Lower leg skin (tissue), 3 donors: Measurements from ENCODE around the gene KYNU.

Experiments used
- CTCF ChIP-seq, 3 donors: fragments of 450-650 bp; IDR thresholded peaks; one replicate each; pipeline ENCODE4 v1.5.1; 2016; ENCODE audit warnings: antibody characterized with exemption in 3 of 3, mild to moderate bottlenecking in 3 of 3, moderate library complexity in 2 of 3
- POLR2A ChIP-seq, 2 donors: fragments of 450-650 bp; IDR thresholded peaks; one replicate each; pipeline ENCODE4 v1.6.1; 2016 to 2017; ENCODE audit warnings: antibody characterized with exemption in 2 of 2, mild to moderate bottlenecking in 1 of 2, moderate library complexity in 1 of 2

- TF ChIP-seq CTCF (IDR thresholded peaks at IDR 0.05) (no peak), POLR2A (IDR thresholded peaks at IDR 0.05) (no peak)
Observed at GRCh38 chr2:142938240-142938639, 60.8 kb downstream of the KYNU start.
